Activated naive CD8-positive, alpha-beta T cell (primary cell): ENCODE results near the gene COL27A1.
A peak's percentile ranks its signal among the peaks of the same experiment; 100 is the strongest.
"Not testable (repeated sequence)": the region's sequence is repeated elsewhere in the genome, so short reads cannot be mapped to it uniquely, and the experiment has no call there.

Source experiments
- H3K27ac Mint-ChIP-seq: one replicate; pipeline ENCODE4 v1.8.0; 2021; ENCODE audit warnings: mixed read lengths
- H3K27me3 Mint-ChIP-seq: one replicate; pipeline ENCODE4 v1.8.0; 2021; ENCODE audit warnings: mixed read lengths
- H3K36me3 Mint-ChIP-seq: one replicate; pipeline ENCODE4 v1.8.0; 2021; ENCODE audit warnings: mixed read lengths
- H3K4me1 Mint-ChIP-seq: one replicate; pipeline ENCODE4 v1.8.0; 2021; ENCODE audit warnings: low read depth, mixed read lengths
- H3K4me3 Mint-ChIP-seq: one replicate; pipeline ENCODE4 v1.8.0; 2021; ENCODE audit warnings: mild to moderate bottlenecking, mixed read lengths
- H3K9me3 Mint-ChIP-seq: one replicate; pipeline ENCODE4 v1.8.0; 2021; ENCODE audit warnings: low read depth, mixed read lengths

COL27A1 gene

DNA sequence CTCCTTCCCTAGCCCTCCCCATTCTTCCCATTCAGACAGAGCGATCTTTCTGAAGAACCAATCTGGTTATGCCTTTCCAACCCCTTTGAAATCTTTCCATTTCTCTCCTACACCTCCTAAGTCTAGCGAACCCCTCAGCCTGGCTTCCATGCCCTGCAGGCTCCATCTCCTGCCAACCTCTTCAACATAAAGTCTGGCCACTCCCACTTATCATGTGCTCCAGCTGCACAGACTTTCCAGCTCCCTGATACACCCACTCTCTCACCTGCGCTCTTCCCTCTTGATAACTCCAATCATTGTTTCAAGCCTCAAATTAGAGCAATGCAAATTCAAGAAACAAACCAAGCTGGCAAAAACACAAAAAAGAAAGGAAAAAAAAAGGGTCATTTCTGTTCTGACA, 163.8 kb downstream of the COL27A1 start:
- no peaks in the 10 kb centered on the region for H3K36me3 Mint-ChIP-seq

DNA sequence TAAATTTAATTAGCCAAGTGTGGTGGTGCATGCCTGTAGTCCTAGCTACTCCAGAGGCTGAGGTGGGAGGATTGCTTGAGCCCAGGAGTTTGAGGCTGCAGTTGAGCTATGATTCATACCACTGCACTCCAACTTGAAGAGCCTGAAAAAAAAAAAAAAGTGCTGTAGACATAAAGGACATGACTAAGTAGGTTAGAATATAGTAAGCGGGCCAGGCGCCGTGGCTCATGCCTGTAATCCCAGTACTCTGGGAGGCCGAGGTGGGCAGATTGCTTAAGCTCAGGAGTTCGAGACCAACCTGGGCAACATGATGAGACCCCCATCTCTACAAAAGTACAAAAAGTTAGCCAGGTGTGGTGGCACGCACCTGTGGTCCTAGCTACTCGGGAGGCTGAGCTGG, 165.4 kb downstream of the COL27A1 start:
- not testable (repeated sequence) for H3K4me1 Mint-ChIP-seq, H3K36me3 Mint-ChIP-seq, H3K27ac Mint-ChIP-seq, H3K4me3 Mint-ChIP-seq, H3K27me3 Mint-ChIP-seq, H3K9me3 Mint-ChIP-seq

More for the DNA sequence above, 163.8 kb downstream of the COL27A1 start:
- no peaks in the 10 kb centered on the region for H3K27me3 Mint-ChIP-seq
- no peaks in the 10 kb centered on the region for H3K4me1 Mint-ChIP-seq
- H3K27ac Mint-ChIP-seq: no peak overlapping the region
- H3K9me3 Mint-ChIP-seq: no peaks in the 10 kb centered on the region
- H3K4me3 Mint-ChIP-seq: no peak overlapping the region

DNA sequence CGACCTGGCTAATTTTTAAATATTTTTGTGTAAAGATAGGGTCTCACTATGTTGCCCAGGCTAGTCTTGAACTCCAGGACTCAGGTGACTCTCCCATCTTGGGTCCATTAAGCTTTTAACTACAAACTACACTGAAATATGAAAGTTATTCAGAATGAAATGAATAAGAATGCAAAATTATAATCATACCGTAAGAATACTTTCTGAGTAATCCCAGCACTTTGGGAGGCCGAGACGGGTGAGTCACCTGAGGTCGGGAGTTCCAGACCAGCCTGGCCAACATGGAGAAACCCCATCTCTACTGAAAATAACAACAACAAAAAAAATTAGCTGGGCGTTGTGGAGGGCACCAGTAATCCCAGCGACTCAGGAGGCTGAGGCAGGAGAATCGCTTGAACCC, 166.4 kb downstream of the COL27A1 start:
- no peak overlapping the region for H3K27ac Mint-ChIP-seq
- no peak overlapping the region for H3K4me3 Mint-ChIP-seq
- no peaks in the 10 kb centered on the region for H3K4me1 Mint-ChIP-seq
- no peaks in the 10 kb centered on the region for H3K9me3 Mint-ChIP-seq
- H3K27me3 Mint-ChIP-seq: no peaks in the 10 kb centered on the region
- no peaks in the 10 kb centered on the region for H3K36me3 Mint-ChIP-seq

DNA sequence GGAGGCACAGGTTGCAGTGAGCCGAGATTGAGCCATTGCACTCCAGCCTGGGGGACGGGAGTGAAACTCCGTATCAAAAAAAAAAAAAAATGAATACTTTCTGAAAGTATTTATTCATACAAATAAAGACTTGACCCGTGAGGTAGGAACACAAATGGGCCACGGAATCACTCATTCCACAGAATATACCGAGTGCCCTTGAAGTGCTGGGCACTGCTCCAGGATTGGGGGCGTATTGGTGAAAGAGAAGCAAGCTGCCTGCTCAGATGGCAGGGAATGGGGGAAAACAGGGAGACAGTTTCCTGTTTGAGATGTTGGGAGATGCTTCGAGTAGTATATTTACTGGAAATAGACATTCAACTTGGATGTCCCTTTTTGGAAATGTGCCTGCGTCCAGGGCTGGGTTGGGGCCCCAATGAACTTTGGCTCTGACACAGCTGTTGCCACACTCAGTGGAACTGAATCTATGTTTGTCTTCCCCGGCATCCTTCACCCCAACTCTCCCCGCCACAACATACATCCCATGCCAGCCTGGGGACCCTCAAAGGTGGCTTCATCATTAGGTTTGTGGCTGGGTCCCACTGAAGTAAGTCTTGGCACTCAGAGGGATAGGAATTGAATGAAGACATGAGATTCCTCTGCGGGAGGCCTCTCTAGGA, 167.0 kb downstream of the COL27A1 start:
- H3K9me3 Mint-ChIP-seq, H3K4me1 Mint-ChIP-seq, H3K27ac Mint-ChIP-seq, H3K36me3 Mint-ChIP-seq, H3K4me3 Mint-ChIP-seq, H3K27me3 Mint-ChIP-seq: not testable (repeated sequence)

DNA sequence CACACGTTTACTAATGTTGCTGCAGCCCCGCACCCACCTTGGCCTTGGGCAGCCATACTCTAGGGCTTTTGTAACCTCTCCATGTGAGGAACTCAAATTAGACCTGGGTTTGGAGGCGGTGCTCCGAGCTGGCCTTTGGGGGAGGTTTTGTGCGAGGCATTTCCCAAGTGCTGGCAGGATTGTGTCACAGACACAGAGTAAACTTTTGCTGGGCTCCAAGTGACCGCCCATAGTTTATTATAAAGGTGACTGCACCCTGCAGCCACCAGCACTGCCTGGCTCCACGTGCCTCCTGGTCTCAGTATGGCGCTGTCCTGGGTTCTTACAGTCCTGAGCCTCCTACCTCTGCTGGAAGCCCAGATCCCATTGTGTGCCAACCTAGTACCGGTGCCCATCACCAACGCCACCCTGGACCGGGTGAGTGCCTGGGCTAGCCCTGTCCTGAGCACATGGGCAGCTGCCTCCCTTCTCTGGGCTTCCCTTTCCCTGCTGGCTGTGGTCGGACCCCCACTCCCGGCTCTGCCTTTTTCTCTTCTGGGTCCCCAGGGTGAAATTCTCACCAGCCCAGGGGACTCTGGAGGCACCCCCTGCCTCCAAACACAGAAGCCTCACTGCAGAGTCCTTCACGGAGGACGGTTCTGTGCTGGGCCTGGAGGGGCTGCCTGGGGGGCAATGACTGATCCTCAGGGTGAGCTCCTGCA, 167.6 kb downstream of the COL27A1 start, which contains the start of gene ORM1:
ORM1 (plus strand) TSS at position 268 of the 701 bp plus-strand sequence; CDS start at position 304, 36 bp downstream.
- not testable (repeated sequence) for H3K36me3 Mint-ChIP-seq, H3K4me1 Mint-ChIP-seq, H3K27ac Mint-ChIP-seq, H3K27me3 Mint-ChIP-seq, H3K9me3 Mint-ChIP-seq, H3K4me3 Mint-ChIP-seq

DNA sequence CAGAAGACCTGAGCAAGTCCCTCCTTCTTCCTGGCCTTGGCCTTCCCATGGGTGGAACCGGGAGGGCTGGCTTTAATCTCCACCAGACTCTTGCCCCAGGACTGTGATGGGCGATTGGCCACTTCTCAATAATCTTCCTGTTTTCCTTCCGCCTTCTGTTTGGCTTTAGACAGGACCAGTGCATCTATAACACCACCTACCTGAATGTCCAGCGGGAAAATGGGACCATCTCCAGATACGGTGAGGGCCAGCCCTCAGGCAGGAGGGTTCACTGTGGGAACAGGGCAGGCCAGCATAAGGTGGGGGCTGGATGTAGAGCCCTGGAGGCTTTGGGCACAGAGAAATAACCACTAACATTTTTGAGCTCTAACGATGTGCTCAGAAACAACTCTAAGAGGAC, 168.5 kb downstream of the COL27A1 start:
- H3K4me1 Mint-ChIP-seq, H3K27ac Mint-ChIP-seq, H3K4me3 Mint-ChIP-seq, H3K27me3 Mint-ChIP-seq, H3K9me3 Mint-ChIP-seq, H3K36me3 Mint-ChIP-seq: not testable (repeated sequence)

DNA sequence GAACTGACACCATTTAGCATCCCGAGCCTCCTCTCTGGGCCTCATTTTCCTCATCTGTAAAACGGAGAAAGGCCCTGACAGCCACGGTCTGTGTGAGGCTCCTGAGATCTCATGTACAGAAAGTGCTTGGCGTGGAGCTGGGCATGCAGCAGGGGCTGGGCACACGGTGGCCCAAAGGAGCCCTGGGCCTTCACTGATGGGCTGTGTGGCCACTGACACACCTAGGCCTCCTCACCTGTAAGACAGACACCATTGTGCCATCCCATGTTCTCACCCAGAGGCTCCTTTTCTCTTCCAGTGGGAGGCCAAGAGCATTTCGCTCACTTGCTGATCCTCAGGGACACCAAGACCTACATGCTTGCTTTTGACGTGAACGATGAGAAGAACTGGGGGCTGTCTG, 169.2 kb downstream of the COL27A1 start:
- H3K9me3 Mint-ChIP-seq: no peaks in the 10 kb centered on the region

DNA sequence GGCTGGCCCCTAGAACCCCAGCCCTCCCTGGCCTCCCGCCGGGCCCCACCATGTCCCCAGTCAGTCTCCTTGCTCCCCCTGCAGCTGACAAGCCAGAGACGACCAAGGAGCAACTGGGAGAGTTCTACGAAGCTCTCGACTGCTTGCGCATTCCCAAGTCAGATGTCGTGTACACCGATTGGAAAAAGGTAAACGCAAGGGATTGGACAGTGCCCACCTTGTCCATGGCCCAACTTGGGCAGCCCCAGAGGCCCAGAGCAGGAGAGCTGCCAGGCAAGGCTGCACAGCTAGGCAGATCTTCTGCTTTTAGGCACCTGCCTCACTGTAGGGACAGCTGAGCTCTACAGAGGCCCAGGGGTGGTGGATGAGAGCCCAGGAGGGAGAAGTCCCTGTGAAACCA, 169.6 kb downstream of the COL27A1 start:
- H3K36me3 Mint-ChIP-seq, H3K27ac Mint-ChIP-seq, H3K4me3 Mint-ChIP-seq, H3K4me1 Mint-ChIP-seq, H3K27me3 Mint-ChIP-seq, H3K9me3 Mint-ChIP-seq: not testable (repeated sequence)

More for the DNA sequence above, 169.2 kb downstream of the COL27A1 start:
- H3K4me1 Mint-ChIP-seq: no peaks in the 10 kb centered on the region
- H3K27me3 Mint-ChIP-seq: no peaks in the 10 kb centered on the region
- no peak overlapping the region for H3K27ac Mint-ChIP-seq
- H3K4me3 Mint-ChIP-seq: no peak overlapping the region
- H3K36me3 Mint-ChIP-seq: no peaks in the 10 kb centered on the region

DNA sequence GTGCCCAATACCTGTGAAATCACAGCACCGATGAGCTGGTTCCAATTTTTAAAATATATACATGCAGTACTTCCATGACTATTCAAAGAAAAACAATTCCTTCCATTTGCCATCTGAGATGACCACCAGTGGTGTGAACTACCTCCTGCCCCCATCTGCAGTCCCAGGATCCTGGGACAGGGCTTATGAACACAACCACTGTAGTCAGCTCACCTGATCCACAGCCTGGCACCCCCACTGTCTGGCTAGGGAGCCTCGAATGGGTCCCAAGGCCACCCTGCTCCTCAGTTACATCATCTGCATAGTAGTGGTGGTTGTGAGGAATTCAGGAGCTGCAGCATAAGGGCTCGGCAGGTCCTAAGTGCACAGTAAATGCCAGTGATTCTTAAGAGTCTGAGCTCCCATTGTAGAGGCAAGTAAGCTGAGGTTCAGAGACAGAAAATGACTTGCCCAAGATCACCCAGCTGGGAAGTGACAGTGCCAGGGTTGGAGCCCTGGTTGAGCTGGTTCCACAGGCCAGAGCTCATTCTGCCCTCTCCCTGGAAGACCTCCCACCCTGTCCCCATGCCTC, 170.4 kb downstream of the COL27A1 start:
- H3K4me3 Mint-ChIP-seq, H3K27ac Mint-ChIP-seq, H3K9me3 Mint-ChIP-seq, H3K27me3 Mint-ChIP-seq, H3K36me3 Mint-ChIP-seq, H3K4me1 Mint-ChIP-seq: not testable (repeated sequence)

DNA sequence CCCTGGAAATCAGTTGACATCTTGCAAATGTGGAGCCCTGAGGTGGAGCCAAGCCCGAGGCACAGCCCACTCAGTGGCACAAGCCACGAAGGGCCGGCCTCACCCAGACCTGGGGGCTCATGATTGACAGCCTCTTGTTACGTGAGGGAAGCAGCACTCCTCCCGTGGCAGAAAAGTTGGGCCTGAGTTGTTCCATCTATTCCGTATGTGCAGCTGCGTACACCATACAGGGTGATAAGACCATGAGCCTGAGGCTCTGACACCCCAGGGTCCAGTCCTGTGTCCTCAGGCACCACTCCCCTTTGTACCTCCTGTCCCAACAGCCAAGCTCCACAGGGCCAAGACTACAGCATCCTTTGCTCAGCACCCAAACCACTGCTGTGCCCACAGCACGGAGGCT, 172.4 kb downstream of the COL27A1 start:
- H3K9me3 Mint-ChIP-seq: no peaks in the 10 kb centered on the region
- no peaks in the 10 kb centered on the region for H3K36me3 Mint-ChIP-seq
- peaks cover 10% of the 10 kb centered on the region for H3K4me1 Mint-ChIP-seq
- no peaks in the 10 kb centered on the region for H3K27me3 Mint-ChIP-seq
- H3K4me3 Mint-ChIP-seq: no peak overlapping the region
- no peak overlapping the region for H3K27ac Mint-ChIP-seq

DNA sequence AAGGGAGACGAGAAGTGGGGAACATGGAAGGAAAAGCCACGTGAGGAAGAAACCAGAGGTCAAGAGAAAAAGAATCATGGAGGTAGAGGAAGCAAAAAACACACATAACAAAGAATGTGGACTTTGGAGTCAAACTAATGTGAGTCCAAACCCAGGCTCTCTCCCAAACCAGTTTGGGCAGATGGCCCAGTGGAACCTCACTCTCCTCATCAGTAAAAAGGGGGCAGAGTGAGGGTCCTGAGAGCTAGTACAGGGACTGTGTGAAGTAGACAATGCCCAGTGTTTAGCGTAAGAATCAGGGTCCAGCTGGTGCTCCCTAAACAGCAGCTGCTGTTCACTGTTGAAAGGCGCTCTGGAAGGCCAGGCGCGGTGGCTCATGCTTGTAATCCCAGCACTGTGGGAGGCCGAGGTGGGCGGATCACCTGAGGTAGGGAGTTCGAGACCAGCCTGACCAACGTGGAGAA, 173.1 kb downstream of the COL27A1 start:
- not testable (repeated sequence) for H3K9me3 Mint-ChIP-seq, H3K4me3 Mint-ChIP-seq, H3K27ac Mint-ChIP-seq, H3K27me3 Mint-ChIP-seq, H3K4me1 Mint-ChIP-seq, H3K36me3 Mint-ChIP-seq

DNA sequence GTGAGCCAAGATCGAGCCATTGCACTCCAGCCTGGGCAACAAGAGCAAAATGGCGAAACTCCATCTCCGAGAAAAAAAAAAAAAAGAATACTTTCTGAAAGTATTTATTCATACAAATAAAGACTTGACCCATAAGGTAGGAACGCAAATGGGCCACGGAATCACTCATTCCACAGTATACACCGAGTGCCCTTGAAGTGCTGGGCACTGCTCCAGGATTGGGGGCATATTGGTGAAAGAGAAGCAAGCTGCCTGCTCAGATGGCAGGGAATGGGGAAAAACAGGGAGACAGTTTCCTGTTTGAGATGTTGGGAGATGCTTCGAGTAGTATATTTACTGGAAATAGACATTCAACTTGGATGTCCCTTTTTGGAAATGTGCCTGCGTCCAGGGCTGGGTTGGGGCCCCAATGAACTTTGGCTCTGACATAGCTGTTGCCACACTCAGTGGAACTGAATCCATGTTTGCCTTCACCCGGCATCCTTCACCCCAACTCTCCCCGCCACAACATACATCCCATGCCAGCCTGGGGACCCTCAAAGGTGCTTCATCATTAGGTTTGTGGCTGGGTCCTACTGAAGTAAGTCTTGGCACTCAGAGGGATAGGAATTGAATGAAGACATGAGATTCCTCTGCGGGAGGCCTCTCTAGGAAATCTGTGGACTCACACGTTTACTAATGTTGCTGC, 173.7 kb downstream of the COL27A1 start:
- H3K27me3 Mint-ChIP-seq, H3K9me3 Mint-ChIP-seq, H3K4me1 Mint-ChIP-seq, H3K4me3 Mint-ChIP-seq, H3K36me3 Mint-ChIP-seq, H3K27ac Mint-ChIP-seq: not testable (repeated sequence)

DNA sequence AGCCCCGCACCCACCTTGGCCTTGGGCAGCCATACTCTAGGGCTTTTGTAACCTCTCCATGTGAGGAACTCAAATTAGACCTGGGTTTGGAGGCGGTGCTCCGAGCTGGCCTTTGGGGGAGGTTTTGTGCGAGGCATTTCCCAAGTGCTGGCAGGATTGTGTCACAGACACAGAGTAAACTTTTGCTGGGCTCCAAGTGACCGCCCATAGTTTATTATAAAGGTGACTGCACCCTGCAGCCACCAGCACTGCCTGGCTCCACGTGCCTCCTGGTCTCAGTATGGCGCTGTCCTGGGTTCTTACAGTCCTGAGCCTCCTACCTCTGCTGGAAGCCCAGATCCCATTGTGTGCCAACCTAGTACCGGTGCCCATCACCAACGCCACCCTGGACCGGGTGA, 174.3 kb downstream of the COL27A1 start, which contains the start of gene ORM2:
ORM2 (plus strand) TSS at position 245 of the 398 bp plus-strand sequence; CDS start at position 281, 36 bp downstream.
- H3K9me3 Mint-ChIP-seq, H3K4me1 Mint-ChIP-seq, H3K36me3 Mint-ChIP-seq, H3K27me3 Mint-ChIP-seq, H3K4me3 Mint-ChIP-seq: not testable (repeated sequence)
- H3K27ac Mint-ChIP-seq: peak within 1 kb of the TSS; percentile 76

DNA sequence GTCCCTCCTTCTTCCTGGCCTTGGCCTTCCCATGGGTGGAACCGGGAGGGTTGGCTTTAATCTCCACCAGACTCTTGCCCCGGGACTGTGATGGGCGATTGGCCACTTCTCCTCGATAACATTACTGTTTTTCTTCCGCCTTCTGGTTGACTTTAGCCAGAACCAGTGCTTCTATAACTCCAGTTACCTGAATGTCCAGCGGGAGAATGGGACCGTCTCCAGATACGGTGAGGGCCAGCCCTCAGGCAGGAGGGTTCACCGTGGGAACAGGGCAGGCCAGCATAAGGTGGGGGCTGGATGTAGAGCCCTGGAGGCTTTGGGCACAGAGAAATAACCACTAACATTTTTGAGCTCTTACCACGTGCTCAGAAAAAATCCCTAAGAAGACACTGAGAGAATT, 175.3 kb downstream of the COL27A1 start:
- no peak overlapping the region for H3K4me3 Mint-ChIP-seq
- H3K27me3 Mint-ChIP-seq: no peaks in the 10 kb centered on the region
- H3K9me3 Mint-ChIP-seq: no peaks in the 10 kb centered on the region
- peaks cover 3% of the 10 kb centered on the region for H3K36me3 Mint-ChIP-seq
- peaks cover 12% of the 10 kb centered on the region for H3K4me1 Mint-ChIP-seq
- peak overlapping the region; percentile 76 for H3K27ac Mint-ChIP-seq
